Activated T-cell treated with anti-CD3 and anti-CD28 coated beads for 1 hour (primary cell): ENCODE results near the gene INPP5F.

Experiments used
- DNase-seq: peaks from one replicate; pipeline ENCODE4 v3.0.0-alpha.2; 2020; ENCODE audit warnings: low read depth

INPP5F gene

GRCh38 chr10:119817991-119818888 lies 92.4 kb downstream of the INPP5F start:
- DNase-seq, result no peak

DNA sequence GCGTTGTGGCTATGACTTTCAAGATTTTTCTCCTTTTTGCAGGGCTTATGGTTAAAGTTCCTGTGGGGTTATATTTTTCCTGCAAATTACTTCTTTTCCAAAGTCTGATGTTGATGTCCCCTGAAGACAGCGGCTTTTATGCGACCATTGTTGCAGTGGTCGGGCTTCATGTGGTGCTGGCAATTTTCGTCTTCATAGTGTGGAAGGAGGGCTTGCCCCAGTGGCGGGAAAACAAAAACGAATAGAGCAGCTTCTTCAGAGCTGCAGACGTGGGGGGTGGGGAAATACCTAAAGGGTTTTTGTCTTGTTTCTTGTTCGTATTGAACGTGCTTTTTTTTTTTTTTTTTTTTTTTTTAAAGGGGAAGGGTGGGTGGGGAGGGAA lies 93.0 kb downstream of the INPP5F start:
- no peak for DNase-seq

DNA sequence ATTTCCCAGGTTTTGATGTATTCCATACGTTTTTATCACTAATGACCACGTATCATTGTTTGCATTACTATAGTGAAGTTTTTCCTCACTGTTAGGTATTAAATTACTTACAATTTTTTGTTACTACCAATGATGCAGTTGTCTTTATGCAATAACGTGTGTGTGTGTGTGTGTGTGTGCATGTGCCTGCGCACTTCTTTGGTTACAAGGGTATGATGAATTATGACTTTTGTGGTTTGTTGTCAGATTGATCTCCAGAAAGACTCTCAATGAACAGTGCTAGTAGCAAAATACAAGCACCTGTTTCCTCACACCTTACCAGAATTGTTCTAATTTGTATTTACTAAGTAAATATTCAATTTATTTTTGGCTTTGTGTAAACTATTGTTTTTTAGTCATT lies 95.3 kb downstream of the INPP5F start:
- no peak for DNase-seq

- no peak for DNase-seq
Measured at GRCh38 chr10:119824299-119824698, 98.4 kb downstream of the INPP5F start.

DNA sequence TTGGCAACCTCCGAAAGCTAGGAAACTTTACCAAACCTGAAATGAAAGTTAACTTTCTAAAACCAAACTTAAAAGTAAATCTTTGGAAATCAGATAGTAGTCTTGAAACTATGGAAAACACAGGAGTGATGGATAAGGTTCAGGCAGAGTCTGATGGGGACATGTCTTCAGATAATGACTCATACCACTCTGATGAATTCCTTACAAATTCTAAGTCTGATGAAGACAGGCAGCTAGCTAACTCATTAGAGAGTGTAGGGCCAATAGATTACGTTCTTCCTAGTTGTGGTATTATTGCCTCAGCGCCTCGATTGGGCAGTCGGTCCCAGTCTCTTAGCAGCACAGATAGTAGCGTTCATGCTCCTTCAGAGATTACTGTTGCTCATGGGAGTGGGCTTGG lies 100.9 kb downstream of the INPP5F start:
- DNase-seq, result no peak

- no peak for DNase-seq
Measured at GRCh38 chr10:119827430-119827829, 101.6 kb downstream of the INPP5F start.

DNA sequence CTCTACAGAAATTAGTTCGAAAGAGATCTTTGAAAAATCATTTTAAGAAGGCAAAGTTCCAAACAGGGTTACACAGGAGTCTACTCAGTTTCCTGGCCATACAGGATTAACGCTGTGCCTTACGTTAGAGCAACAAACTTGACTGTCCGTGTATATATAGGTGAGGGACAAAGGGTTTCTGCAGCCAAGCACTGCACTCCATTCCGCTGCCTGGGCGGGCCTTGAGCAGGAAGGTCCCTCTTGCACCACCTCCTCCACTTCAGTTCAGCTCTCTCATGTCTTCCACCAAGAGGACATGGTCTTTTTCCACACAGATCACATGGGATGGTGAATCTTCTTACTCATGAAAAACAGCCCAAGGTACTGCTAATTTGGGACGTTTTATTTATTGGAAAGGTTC lies 103.6 kb downstream of the INPP5F start:
- DNase-seq, result no peak

GRCh38 chr10:119830851-119831250 lies 105.0 kb downstream of the INPP5F start:
- no peak for DNase-seq

DNA sequence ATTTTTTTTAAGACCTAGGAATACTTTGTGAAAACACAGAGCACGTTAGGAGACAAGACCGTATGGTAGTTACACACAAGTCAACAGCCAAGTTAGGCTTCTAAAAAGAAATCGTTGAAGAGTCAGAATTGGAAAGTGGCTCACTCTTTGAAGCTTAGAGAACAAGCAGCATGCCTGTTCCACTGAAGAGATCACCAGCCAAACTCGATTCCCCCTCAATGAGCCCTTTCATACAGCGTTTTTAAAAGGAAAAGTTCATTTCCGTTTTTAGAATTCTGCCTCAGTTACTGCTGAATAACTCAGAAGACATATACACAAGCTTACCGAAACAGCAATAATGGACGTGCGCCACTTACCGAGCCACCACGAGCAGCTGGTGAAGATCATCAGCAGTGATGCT lies 105.8 kb downstream of the INPP5F start:
- DNase-seq, result no peak

- no peak for DNase-seq
Measured at GRCh38 chr10:119832951-119833350, 107.1 kb downstream of the INPP5F start.

- DNase-seq, result no peak
Measured at GRCh38 chr10:119834188-119834587, 108.3 kb downstream of the INPP5F start.

DNA sequence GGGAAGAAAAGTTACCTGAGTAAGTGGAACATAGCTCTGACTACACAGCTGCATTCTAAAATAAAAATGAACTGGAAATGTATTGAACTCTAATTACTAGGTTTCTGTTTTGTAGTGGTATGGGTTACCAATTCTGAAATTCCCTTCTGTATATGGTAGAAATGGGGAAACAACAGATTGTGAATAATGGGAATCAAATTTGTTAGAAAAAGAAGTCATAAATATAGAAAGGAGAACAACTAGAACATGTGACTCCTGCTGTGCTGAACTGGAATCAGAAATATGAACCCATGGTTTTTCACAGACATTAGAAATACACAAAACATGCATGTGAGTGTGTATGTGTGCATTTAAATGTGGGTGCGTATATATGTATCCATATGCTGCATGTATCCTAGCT lies 119.8 kb downstream of the INPP5F start:
- no peak for DNase-seq

- no peak for DNase-seq
Measured at GRCh38 chr10:119849031-119849789, 123.4 kb downstream of the INPP5F start.

GRCh38 chr10:119849944-119850343 lies 124.1 kb downstream of the INPP5F start:
- DNase-seq, result no peak

DNA sequence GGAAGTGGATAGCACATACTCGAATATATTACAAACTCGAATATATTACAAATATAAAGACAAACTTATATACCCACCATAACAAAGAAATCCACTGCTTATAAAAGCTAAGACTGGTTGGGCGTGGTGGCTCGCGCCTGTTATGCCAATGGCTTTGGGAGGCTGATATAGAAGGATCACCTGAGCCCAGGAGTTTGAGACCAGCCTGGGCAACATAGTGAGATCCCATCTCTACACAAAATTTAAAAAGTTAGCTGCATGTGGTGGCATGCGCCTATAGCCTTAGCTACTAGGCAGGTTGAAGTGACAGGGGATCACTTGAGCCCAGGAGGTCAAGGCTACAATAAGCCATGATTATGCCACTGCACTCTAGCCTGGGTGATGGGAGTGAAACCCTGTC lies 126.4 kb downstream of the INPP5F start:
- DNase-seq, result no peak

GRCh38 chr10:119852822-119853221 lies 127.0 kb downstream of the INPP5F start:
- DNase-seq, result no peak

DNA sequence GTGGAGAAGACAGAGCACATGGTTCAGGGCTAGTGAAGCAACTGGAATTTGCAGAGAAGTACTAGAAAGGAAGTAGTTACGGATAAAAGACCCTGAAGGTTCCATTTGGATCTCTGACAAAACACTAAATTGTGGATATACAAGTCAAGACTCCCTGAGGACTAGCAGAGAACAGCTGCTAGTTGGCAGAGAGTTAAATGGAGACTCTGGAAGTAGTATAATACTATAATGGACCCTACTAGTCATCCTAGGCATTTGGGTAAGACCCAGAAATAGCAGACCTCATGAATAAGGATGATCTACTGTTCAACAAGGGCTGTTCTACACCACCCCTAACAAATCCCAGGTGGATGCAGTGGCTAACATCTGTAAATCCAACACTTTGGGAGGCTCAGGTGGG lies 127.7 kb downstream of the INPP5F start:
- no peak for DNase-seq

DNA sequence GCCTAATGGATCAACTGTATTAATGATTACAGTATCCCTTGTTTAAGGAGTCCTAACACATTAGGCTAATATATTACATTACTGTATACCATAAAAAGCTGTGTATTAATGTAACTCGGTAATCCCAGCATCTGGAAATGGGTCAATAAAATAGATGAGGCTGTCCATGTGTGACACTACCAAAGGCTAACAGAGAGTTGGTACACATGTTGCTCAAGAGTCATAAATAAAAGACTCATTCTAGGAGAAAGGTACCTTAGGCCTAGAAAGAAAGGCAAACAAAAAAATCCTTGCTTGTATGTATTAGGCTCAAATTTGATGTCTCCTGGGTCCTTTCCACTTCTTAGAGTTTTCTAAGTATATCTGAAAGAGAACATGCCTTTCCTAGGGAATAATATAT lies 132.2 kb downstream of the INPP5F start:
- no peak for DNase-seq

DNA sequence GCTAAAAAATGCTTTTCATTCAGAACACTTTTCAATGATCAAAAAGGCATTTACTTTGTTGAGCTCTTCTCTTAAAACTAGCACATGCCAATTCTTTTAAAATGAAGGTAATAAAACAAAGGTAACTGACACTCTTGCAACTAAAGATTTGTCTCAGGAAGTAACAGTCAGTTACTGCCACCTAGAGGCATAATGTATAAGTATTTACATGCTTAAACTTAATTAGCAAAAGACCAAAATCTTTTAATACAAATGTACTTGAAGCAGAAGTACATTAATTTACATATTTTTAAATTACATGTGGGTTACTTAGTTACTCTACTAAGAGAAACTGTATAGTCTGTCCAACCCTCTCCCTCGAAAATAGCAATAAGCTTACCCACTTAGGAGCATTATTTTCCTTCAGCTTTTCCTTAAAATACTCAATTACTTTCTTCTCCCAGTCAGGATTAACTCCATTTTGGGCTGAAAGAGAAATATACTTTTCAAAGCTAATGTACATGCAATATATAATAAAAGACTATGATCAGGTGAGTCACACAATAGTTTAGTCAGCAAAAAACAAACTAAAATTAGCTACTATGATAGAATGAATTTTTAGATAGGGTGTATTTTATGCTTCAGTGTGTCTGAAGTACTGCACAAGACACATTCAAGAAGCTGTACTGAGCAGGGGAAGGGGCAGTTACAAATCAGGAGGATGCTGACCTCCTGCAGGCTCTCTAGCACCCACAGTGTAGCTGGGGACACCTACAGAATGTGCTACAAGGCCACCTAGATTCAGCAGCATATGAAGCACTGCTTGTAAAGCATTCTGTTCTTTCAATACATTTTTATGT lies 133.8 kb downstream of the INPP5F start:
- DNase-seq, result no peak

GRCh38 chr10:119860866-119861607 lies 135.2 kb downstream of the INPP5F start:
- DNase-seq, result no peak

GRCh38 chr10:119862524-119862923 lies 136.7 kb downstream of the INPP5F start:
- DNase-seq, result no peak
